Measurements from ENCODE around the gene MRPL39.

GRCh38 chr21:25541042-25541441, 66.2 kb downstream of the MRPL39 start:
- TF ChIP-seq, protein P1, sequence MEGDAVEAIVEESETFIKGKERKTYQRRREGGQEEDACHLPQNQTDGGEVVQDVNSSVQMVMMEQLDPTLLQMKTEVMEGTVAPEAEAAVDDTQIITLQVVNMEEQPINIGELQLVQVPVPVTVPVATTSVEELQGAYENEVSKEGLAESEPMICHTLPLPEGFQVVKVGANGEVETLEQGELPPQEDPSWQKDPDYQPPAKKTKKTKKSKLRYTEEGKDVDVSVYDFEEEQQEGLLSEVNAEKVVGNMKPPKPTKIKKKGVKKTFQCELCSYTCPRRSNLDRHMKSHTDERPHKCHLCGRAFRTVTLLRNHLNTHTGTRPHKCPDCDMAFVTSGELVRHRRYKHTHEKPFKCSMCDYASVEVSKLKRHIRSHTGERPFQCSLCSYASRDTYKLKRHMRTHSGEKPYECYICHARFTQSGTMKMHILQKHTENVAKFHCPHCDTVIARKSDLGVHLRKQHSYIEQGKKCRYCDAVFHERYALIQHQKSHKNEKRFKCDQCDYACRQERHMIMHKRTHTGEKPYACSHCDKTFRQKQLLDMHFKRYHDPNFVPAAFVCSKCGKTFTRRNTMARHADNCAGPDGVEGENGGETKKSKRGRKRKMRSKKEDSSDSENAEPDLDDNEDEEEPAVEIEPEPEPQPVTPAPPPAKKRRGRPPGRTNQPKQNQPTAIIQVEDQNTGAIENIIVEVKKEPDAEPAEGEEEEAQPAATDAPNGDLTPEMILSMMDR (IDR thresholded peaks at IDR 0.05), result no peak
- TF ChIP-seq POLR2A (IDR thresholded peaks at IDR 0.05), result no peak

All from upper lobe of left lung (tissue), 4 donors.